ENCODE measurements around the gene DDIT4.

Gene DDIT4

GRCh38 chr10:72260239-72260975, 13.3 kb upstream of the DDIT4 start:
- no peaks in the 10 kb centered on the region for H3K36me3 ChIP-seq
- H3K4me1 ChIP-seq = peaks cover 20% of the 10 kb centered on the region
- H3K9me3 ChIP-seq = no peaks in the 10 kb centered on the region
- no peaks in the 10 kb centered on the region for H3K27me3 ChIP-seq
- TF ChIP-seq CTCF (IDR thresholded peaks at IDR 0.05; ENCODE audit: low read depth, low read length) = no peak
- peak overlapping the region; percentile 51 for H3K4me3 ChIP-seq (ENCODE audit: low read depth, low read length)
- DNase-seq = peak; percentile 92

- H3K4me1 ChIP-seq = peaks cover 24% of the 10 kb centered on the region
These were observed 12.5 kb upstream of the DDIT4 start for GRCh38 chr10:72260976-72261783.

GRCh38 chr10:72261784-72262404, 11.8 kb upstream of the DDIT4 start:
- Histone ChIP-seq H3K4me1 (peaks cover 24% of the 10 kb centered on the region), H3K9me3 (no peaks in the 10 kb centered on the region), H3K4me3 (ENCODE audit: low read depth, low read length) (peak overlapping the region; percentile 51)

More at GRCh38 chr10:72260976-72261783, 12.5 kb upstream of the DDIT4 start:
- TF ChIP-seq CTCF (IDR thresholded peaks at IDR 0.05; ENCODE audit: low read depth, low read length) = no peak
- peak; percentile 53 for DNase-seq
- H3K4me3 ChIP-seq (ENCODE audit: low read depth, low read length) = peak overlapping the region; percentile 51
- H3K27me3 ChIP-seq = no peaks in the 10 kb centered on the region
- H3K9me3 ChIP-seq = no peaks in the 10 kb centered on the region
- no peaks in the 10 kb centered on the region for H3K36me3 ChIP-seq

DNA sequence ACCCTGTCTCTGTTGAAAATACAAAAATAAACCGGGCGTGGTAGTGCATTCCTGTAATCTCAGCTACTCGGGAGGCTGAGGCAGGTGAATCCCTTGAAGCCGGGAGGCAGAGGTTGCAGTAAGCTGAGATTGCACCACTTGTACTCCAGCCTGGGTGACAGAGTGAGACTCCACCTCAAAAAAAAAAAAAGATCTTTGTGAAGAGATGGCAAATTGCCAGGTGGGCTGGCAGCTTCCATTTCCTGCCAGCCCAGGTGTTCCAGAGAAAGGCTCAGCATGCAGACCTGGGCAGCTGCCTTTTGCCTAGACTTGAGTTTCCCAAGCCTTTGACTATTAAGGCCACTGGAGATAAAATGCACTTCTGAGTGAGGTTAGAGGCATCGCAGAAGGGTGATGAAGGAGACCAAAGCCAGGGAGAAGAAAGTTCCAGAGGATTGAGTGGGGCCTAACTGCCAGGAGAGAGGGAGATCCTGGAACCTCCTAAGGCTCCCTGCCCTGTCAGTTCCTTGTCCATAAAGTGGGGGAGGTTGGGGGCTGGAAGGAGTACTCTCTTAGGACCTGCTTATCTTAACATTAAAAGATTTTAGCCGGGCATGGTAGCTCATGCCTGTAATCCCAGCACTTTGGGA, 10.0 kb upstream of the DDIT4 start:
- Histone ChIP-seq H3K9me3 (no peaks in the 10 kb centered on the region), H3K27me3 (no peaks in the 10 kb centered on the region), H3K36me3 (no peaks in the 10 kb centered on the region), H3K4me1 (peaks cover 22% of the 10 kb centered on the region), H3K4me3 (ENCODE audit: low read depth, low read length) (no peak overlapping the region)
- DNase-seq = peak; percentile 46
- no peak for TF ChIP-seq CTCF (IDR thresholded peaks at IDR 0.05; ENCODE audit: low read depth, low read length)

More at GRCh38 chr10:72261784-72262404, 11.8 kb upstream of the DDIT4 start:
- Histone ChIP-seq H3K36me3 (no peaks in the 10 kb centered on the region), H3K27me3 (no peaks in the 10 kb centered on the region)
- DNase-seq = no peak
- no peak for TF ChIP-seq CTCF (IDR thresholded peaks at IDR 0.05; ENCODE audit: low read depth, low read length)

DNA sequence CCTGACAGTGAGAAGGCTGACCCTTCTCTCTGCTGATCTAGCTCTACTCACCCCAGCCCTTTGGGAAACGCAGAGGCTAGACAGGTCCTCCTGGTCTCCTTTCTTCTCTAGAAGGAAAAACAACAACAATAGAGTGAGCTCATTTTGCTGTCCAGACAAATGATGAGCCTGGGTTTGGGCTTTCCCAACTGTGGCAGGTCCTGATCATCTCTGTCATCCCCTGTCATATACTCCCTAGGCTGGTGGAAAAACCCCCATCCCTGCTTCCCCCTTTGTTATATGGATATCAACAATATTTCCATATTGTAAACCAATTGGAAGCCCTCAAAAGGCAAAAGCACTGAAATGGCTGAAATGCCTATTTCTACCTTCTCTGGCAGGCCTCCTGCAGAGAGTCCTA, 9.2 kb upstream of the DDIT4 start:
- TF ChIP-seq CTCF (IDR thresholded peaks at IDR 0.05; ENCODE audit: low read depth, low read length) = no peak
- Histone ChIP-seq H3K27me3 (no peaks in the 10 kb centered on the region), H3K9me3 (no peaks in the 10 kb centered on the region), H3K4me3 (ENCODE audit: low read depth, low read length) (no peak overlapping the region), H3K36me3 (no peaks in the 10 kb centered on the region), H3K4me1 (peaks cover 18% of the 10 kb centered on the region)
- no peak for DNase-seq

Measured in BE2C (cell line).